Measurements from ENCODE around the gene TSPAN5.
A peak's percentile ranks its signal among the peaks of the same experiment; 100 is the strongest.
"Not testable (repeated sequence)": the region's sequence is repeated elsewhere in the genome, so short reads cannot be mapped to it uniquely, and the experiment has no call there.

TSPAN5 gene

GRCh38 chr4:98482847-98483806, 175.3 kb downstream of the TSPAN5 start:
- no peak for FAIRE-seq

DNA sequence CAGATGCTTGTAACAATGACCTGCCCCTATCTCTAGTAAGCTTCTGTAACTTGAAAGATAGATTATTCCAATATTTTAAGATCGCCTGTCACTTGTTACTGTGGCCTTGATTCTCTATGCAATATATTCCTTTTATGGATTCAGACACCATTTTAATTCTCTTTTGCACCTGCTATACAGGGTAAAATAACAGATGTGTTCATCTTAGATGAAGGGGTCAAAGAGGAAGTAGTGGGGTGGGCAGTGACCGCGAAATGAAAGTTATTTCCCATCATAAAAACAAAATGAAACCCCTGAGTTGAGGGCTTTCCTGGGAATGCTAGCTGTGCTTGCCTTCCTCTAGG, 175.9 kb downstream of the TSPAN5 start:
- no peak for FAIRE-seq

- FAIRE-seq: no peak
Measured at GRCh38 chr4:98481167-98481566, 177.2 kb downstream of the TSPAN5 start.

- FAIRE-seq: no peak
Measured at GRCh38 chr4:98480535-98480934, 177.9 kb downstream of the TSPAN5 start.

DNA sequence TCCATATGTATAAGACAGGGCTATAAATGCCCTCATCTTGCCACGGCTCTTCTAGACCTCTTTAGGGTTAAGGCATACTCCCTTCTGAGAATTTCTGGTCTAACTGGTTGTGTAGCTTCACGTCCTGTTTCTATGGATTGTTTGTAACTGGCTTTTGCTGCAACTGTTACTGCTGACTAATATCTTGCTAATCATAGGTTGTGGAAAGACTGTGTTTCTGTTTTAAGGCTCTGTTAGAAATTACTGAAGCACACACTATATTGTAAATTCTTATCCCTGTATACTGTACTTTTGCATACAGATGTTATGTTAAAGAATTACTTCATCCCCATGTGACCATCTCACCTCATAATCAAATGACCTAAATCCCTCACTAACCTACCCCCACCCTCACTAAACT, 178.8 kb downstream of the TSPAN5 start:
- not testable (repeated sequence) for FAIRE-seq

GRCh38 chr4:98476891-98477290, 181.5 kb downstream of the TSPAN5 start:
- FAIRE-seq: no peak

GRCh38 chr4:98474408-98474844, 184.0 kb downstream of the TSPAN5 start:
- FAIRE-seq: no peak

GRCh38 chr4:98473046-98473445, 185.4 kb downstream of the TSPAN5 start:
- FAIRE-seq: no peak

DNA sequence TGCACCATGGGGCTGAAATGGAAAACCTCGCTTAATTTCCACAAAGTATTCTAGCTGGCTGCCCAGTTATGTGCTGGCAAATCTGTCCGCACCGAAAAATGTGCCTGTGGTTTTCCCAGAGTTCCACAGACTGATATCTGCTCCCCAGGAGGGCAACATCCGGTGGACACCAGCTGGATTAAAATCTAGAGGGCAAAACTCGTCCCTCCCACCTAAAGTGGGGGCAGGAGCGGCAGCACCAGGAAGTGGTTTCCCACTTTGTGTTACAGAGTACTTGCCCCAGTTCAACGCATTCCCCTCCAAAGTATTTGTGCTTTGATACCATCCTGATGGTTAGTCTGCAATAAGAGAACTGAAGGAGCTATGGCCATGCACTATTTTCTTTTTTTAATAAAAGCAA, 187.6 kb downstream of the TSPAN5 start:
- FAIRE-seq: no peak

- no peak for FAIRE-seq
Measured at GRCh38 chr4:98470366-98470765, 188.0 kb downstream of the TSPAN5 start.

GRCh38 chr4:98469771-98470170, 188.6 kb downstream of the TSPAN5 start:
- no peak for FAIRE-seq

DNA sequence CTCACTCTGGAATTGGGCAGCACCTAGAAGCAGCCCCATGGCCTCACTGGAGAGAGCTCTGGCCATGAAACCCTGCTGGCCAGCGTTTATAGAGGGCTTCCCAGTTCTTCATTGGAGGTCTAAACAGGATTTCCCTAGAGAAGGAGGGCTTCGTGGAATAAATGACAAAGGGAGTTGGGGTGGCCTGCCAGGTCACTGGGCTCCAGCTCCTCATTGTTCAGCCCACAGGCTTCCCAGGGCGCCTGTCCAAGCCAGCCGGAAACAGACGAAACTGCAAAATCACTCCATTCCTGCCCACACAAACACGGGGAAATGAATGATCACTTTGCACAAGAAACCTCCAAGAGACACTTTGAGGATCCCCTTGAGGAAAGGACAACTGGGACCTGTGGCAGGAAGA, 189.7 kb downstream of the TSPAN5 start:
- FAIRE-seq: no peak

- FAIRE-seq: peak; percentile 54
Measured at GRCh38 chr4:98467627-98468072, 190.8 kb downstream of the TSPAN5 start.

- FAIRE-seq: no peak
Measured at GRCh38 chr4:98466868-98467599, 191.4 kb downstream of the TSPAN5 start.

GRCh38 chr4:98462487-98462886, 195.9 kb downstream of the TSPAN5 start:
- no peak for FAIRE-seq

- not testable (repeated sequence) for FAIRE-seq
Measured at GRCh38 chr4:98461121-98461865, 197.1 kb downstream of the TSPAN5 start.

DNA sequence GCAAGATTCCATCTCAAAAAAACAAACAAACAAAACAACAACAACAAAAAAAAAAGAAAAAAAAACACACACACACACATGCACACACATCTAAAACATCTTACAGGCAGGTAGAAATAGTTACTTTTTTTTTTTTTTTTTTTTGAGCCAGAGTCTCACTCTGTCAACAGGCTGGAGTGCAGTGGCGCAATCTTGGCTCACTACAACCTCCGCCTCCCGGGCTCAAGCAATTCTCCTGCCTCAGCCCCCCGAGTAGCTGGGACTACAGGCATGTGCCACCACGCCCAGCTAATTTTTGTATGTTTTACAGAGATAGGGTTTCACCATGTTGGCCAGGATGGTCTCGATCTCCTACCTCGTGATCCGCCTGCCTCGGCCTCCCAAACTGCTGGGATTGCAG, 201.0 kb downstream of the TSPAN5 start:
- FAIRE-seq: not testable (repeated sequence)

- no peak for FAIRE-seq
Measured at GRCh38 chr4:98452091-98452490, 206.3 kb downstream of the TSPAN5 start.

GRCh38 chr4:98448908-98449307, 209.5 kb downstream of the TSPAN5 start:
- no peak for FAIRE-seq

DNA sequence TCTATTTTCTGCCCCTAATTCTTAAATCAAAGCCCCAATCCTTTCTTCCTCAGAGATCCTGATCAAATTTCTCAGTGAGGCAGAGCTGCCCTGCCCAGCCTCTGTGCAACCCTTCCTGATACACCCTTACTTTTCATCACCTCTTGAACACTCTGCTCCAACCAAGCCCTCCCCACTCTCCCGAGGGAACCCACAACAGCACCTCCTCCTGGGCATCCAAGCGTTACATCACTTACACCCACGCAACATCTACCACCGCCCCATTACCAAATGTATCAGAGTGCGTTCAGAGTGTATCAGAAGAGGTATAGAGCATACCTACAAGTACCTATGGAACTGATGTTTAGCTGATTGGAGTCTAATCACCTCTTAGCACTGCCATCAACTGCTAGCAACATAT, 210.8 kb downstream of the TSPAN5 start:
- FAIRE-seq: no peak

GRCh38 chr4:98446499-98447375, 211.7 kb downstream of the TSPAN5 start:
- FAIRE-seq: no peak

- no peak for FAIRE-seq
Measured at GRCh38 chr4:98444371-98444770, 214.0 kb downstream of the TSPAN5 start.

Data from G401.6 (cell line).